WTC11 (cell line): ENCODE results near the gene CDH1. TPM values are rescaled to one million over a fixed set of nuclear protein-coding genes. Genes with fewer than 3 reads are reported as not detected.

Experiments used
- ATAC-seq: fragments of 200-7000 bp; cut with Tn5 transposase; 2 replicates; pipeline ENCODE4 v1.10.0; 2021; ENCODE audit warnings: mild to moderate bottlenecking, moderate library complexity
- CTCF ChIA-PET: fragments of 300-600 bp; sonication (Branson Sonifier 250); formaldehyde crosslinking; loops from one replicate; lab custom pipeline; 2021; ENCODE audit warnings: antibody characterized with exemption; lab: Charles Lee
- POLR2A ChIA-PET: fragments of 350-600 bp; sonication (Branson Sonifier 250); formaldehyde crosslinking; loops from one replicate; lab custom pipeline; 2021; ENCODE audit warnings: antibody characterized with exemption; lab: Charles Lee
- DNase-seq: peaks from one replicate; pipeline ENCODE4 v3.0.0; 2021; ENCODE audit warnings: low spot score
- H3K27ac Mint-ChIP-seq: 2 replicates; pipeline ENCODE4 v1.8.0; 2021; ENCODE audit warnings: mixed read lengths
- H3K27me3 Mint-ChIP-seq: 2 replicates; pipeline ENCODE4 v1.8.0; 2021; ENCODE audit warnings: low read depth, mild to moderate bottlenecking, moderate library complexity, mixed read lengths
- H3K36me3 Mint-ChIP-seq: 2 replicates; pipeline ENCODE4 v1.8.0; 2021; ENCODE audit warnings: mixed read lengths
- H3K4me1 Mint-ChIP-seq: 2 replicates; pipeline ENCODE4 v1.8.0; 2022; ENCODE audit warnings: mixed read lengths
- H3K4me3 Mint-ChIP-seq: 2 replicates; pipeline ENCODE4 v1.8.0; 2021; ENCODE audit warnings: mild to moderate bottlenecking, moderate library complexity, mixed read lengths
- H3K9me3 Mint-ChIP-seq: 2 replicates; pipeline ENCODE4 v1.8.0; 2021; ENCODE audit warnings: mixed read lengths
- ARID4B ChIP-seq: sonication (generic); formaldehyde crosslinking; IDR thresholded peaks from 2 replicates; pipeline ENCODE4 v1.8.0; 2023; ENCODE audit warnings: missing genetic modification reagents, mild to moderate bottlenecking, borderline replicate concordance
- CTCF ChIP-seq: fragments of 200-600 bp; IDR thresholded peaks from 2 replicates; pipeline ENCODE4 v1.8.0; 2022; ENCODE audit warnings: antibody characterized with exemption
- E2F5 ChIP-seq: sonication (generic); formaldehyde crosslinking; IDR thresholded peaks from 2 replicates; pipeline ENCODE4 v1.8.1; 2022; ENCODE audit warnings: mild to moderate bottlenecking, moderate library complexity, missing genetic modification reagents
- ELF4 ChIP-seq: sonication (generic); formaldehyde crosslinking; IDR thresholded peaks from 2 replicates; pipeline ENCODE4 v1.8.1; 2022; ENCODE audit warnings: low read depth, mild to moderate bottlenecking, moderate library complexity, missing genetic modification reagents
- EMX1 ChIP-seq: fragments of 250-450 bp; sonication (Bioruptor Pico); IDR thresholded peaks from 2 replicates; pipeline ENCODE4 v1.8.0; 2021; ENCODE audit warnings: mild to moderate bottlenecking
- FOXK1 ChIP-seq: sonication (generic); formaldehyde crosslinking; IDR thresholded peaks from 2 replicates; pipeline ENCODE4 v1.8.0; 2022; ENCODE audit warnings: mild to moderate bottlenecking, moderate library complexity, missing genetic modification reagents
- FOXP1 ChIP-seq: sonication (generic); formaldehyde crosslinking; IDR thresholded peaks from 2 replicates; pipeline ENCODE4 v1.8.0; 2022; ENCODE audit warnings: missing genetic modification reagents, mild to moderate bottlenecking, moderate library complexity, borderline replicate concordance
- GTF2I ChIP-seq: fragments of 250-450 bp; sonication (Bioruptor Pico); conservative IDR thresholded peaks from 2 replicates; pipeline ENCODE4 v1.4.0; 2021; ENCODE audit warnings: mild to moderate bottlenecking
- HMGA2 ChIP-seq: fragments of 250-450 bp; sonication (Bioruptor Pico); IDR thresholded peaks from 2 replicates; pipeline ENCODE4 v1.4.0; 2021; ENCODE audit warnings: mild to moderate bottlenecking, moderate library complexity
- JAZF1 ChIP-seq: fragments of 250-450 bp; sonication (Bioruptor Pico); IDR thresholded peaks from 2 replicates; pipeline ENCODE4 v1.9.0; 2021; ENCODE audit warnings: moderate library complexity, mild to moderate bottlenecking, inconsistent platforms
- JUN ChIP-seq: sonication (generic); formaldehyde crosslinking; IDR thresholded peaks from 2 replicates; pipeline ENCODE4 v1.8.0; 2023; ENCODE audit warnings: mild to moderate bottlenecking, missing genetic modification reagents
- NFYB ChIP-seq: sonication (generic); formaldehyde crosslinking; conservative IDR thresholded peaks from 2 replicates; pipeline ENCODE4 v1.8.0; 2022; ENCODE audit warnings: low read depth, missing genetic modification reagents
- NR2C2 ChIP-seq: sonication (generic); formaldehyde crosslinking; IDR thresholded peaks from 2 replicates; pipeline ENCODE4 v1.8.0; 2022; ENCODE audit warnings: mild to moderate bottlenecking, missing genetic modification reagents
- PRRX2 ChIP-seq: fragments of 250-450 bp; sonication (Bioruptor Pico); IDR thresholded peaks from 2 replicates; pipeline ENCODE4 v1.8.0; 2021; ENCODE audit warnings: mild to moderate bottlenecking
- TP53 ChIP-seq: sonication (generic); formaldehyde crosslinking; IDR thresholded peaks from 2 replicates; pipeline ENCODE4 v1.8.1; 2023; ENCODE audit warnings: mild to moderate bottlenecking, missing genetic modification reagents
- ZNF232 ChIP-seq: sonication (generic); formaldehyde crosslinking; IDR thresholded peaks from 2 replicates; pipeline ENCODE4 v1.8.0; 2022; ENCODE audit warnings: mild to moderate bottlenecking, missing genetic modification reagents
- ZNF263 ChIP-seq: sonication (generic); formaldehyde crosslinking; IDR thresholded peaks from 2 replicates; pipeline ENCODE4 v1.8.1; 2022; ENCODE audit warnings: low read depth, mild to moderate bottlenecking, moderate library complexity, missing genetic modification reagents
- ZNF396 ChIP-seq: fragments of 250-450 bp; sonication (Bioruptor Pico); IDR thresholded peaks from 2 replicates; pipeline ENCODE4 v1.8.0; 2021; ENCODE audit warnings: mild to moderate bottlenecking, moderate library complexity, borderline replicate concordance
- ZNF532 ChIP-seq: fragments of 250-450 bp; sonication (Bioruptor Pico); IDR thresholded peaks from 2 replicates; pipeline ENCODE4 v1.9.0; 2021; ENCODE audit warnings: mild to moderate bottlenecking, borderline replicate concordance
- total RNA-seq: library from RNA; stranded (reverse); gene quantifications from 3 replicates; pipeline ENCODE4 v1.2.3, GENCODE V29; 2021

Gene CDH1
- total RNA-seq, 1 experiment from 2014 or later = 278 TPM

- Mint-ChIP-seq H3K27ac (peak overlapping the region; percentile 14; the same call in 1 of the 2 replicates), H3K4me3 (no peak overlapping the region), H3K4me1 (peaks cover 9% of the 10 kb centered on the region), H3K36me3 (peaks cover 67% of the 10 kb centered on the region)
- ChIA-PET CTCF (no interaction called here), POLR2A (interaction anchor here (0.5 to 0.6 kb wide), 2 partner anchors 17 to 103 kb away, joined by 3 to 5 read pairs; no protein-coding TSS in a partner anchor)
- no peak for ATAC-seq
- TF ChIP-seq ZNF532 (CRISPR knock-in tag) (no peak), CTCF (no peak), NR2C2 (CRISPR knock-in tag) (no peak), ELF4 (CRISPR knock-in tag) (no peak), ARID4B (no peak), PRRX2 (no peak), ZNF396 (CRISPR knock-in tag) (no peak), EMX1 (no peak), FOXK1 (no peak), HMGA2 (CRISPR knock-in tag) (no peak), ZNF263 (CRISPR knock-in tag) (no peak), NFYB (CRISPR knock-in tag) (no peak), FOXP1 (CRISPR knock-in tag) (no peak), JAZF1 (CRISPR knock-in tag) (no peak), ZNF232 (CRISPR knock-in tag) (no peak), JUN (CRISPR knock-in tag) (no peak), GTF2I (CRISPR knock-in tag) (no peak), E2F5 (CRISPR knock-in tag) (no peak), TP53 (CRISPR knock-in tag) (no peak)
- TF ChIP-seq, all 79 proteins: peak for 0
- DNase-seq = no peak
- H3K9me3 Mint-ChIP-seq = no peaks in the 10 kb centered on the region
- no peaks in the 10 kb centered on the region for H3K27me3 Mint-ChIP-seq
Observed at GRCh38 chr16:68806422-68806821, 69.3 kb downstream of the CDH1 start.
